ENCODE results near the gene NR4A3.
"Not testable (repeated sequence)": the region's sequence is repeated elsewhere in the genome, so short reads cannot be mapped to it uniquely, and the experiment has no call there.

The NR4A3 gene

GRCh38 chr9:99821396-99822108 lies at the start of gene NR4A3:
NR4A3 (plus strand) TSS chr9:99821885; CDS start chr9:99828043, 6,158 bp downstream.
- DNase-seq (ENCODE audit: low read depth, low spot score) = peak; percentile 71

- no peak for DNase-seq (ENCODE audit: low read depth, low spot score)
Observed at GRCh38 chr9:99773468-99774138, 48.1 kb upstream of the NR4A3 start.

- no peak for DNase-seq (ENCODE audit: low read depth, low spot score)
Observed at GRCh38 chr9:99778308-99778707, 43.4 kb upstream of the NR4A3 start.

GRCh38 chr9:99778836-99779235 lies 42.8 kb upstream of the NR4A3 start:
- DNase-seq (ENCODE audit: low read depth, low spot score) = no peak

- no peak for DNase-seq (ENCODE audit: low read depth, low spot score)
Observed at GRCh38 chr9:99779277-99779676, 42.4 kb upstream of the NR4A3 start.

GRCh38 chr9:99782349-99782748 lies 39.3 kb upstream of the NR4A3 start:
- DNase-seq (ENCODE audit: low read depth, low spot score) = not testable (repeated sequence)

- no peak for DNase-seq (ENCODE audit: low read depth, low spot score)
Observed at GRCh38 chr9:99782962-99783718, 38.5 kb upstream of the NR4A3 start.

GRCh38 chr9:99783799-99784198 lies 37.9 kb upstream of the NR4A3 start:
- DNase-seq (ENCODE audit: low read depth, low spot score) = no peak

GRCh38 chr9:99785010-99785590 lies 36.6 kb upstream of the NR4A3 start:
- DNase-seq (ENCODE audit: low read depth, low spot score) = no peak

GRCh38 chr9:99787556-99787955 lies 34.1 kb upstream of the NR4A3 start:
- DNase-seq (ENCODE audit: low read depth, low spot score) = no peak

GRCh38 chr9:99793528-99793927 lies 28.2 kb upstream of the NR4A3 start:
- no peak for DNase-seq (ENCODE audit: low read depth, low spot score)

- no peak for DNase-seq (ENCODE audit: low read depth, low spot score)
Observed at GRCh38 chr9:99796231-99796630, 25.5 kb upstream of the NR4A3 start.

GRCh38 chr9:99801775-99802174 lies 19.9 kb upstream of the NR4A3 start:
- DNase-seq (ENCODE audit: low read depth, low spot score) = no peak

GRCh38 chr9:99803694-99804093 lies 18.0 kb upstream of the NR4A3 start:
- DNase-seq (ENCODE audit: low read depth, low spot score) = no peak

- peak; percentile 54 for DNase-seq (ENCODE audit: low read depth, low spot score)
Observed at GRCh38 chr9:99807276-99807852, 14.3 kb upstream of the NR4A3 start.

GRCh38 chr9:99807956-99808355 lies 13.7 kb upstream of the NR4A3 start:
- DNase-seq (ENCODE audit: low read depth, low spot score) = no peak

- no peak for DNase-seq (ENCODE audit: low read depth, low spot score)
Observed at GRCh38 chr9:99808454-99808853, 13.2 kb upstream of the NR4A3 start.

GRCh38 chr9:99809586-99810319 lies 11.9 kb upstream of the NR4A3 start:
- DNase-seq (ENCODE audit: low read depth, low spot score) = no peak

- no peak for DNase-seq (ENCODE audit: low read depth, low spot score)
Observed at GRCh38 chr9:99811172-99811571, 10.5 kb upstream of the NR4A3 start.

- no peak for DNase-seq (ENCODE audit: low read depth, low spot score)
Observed at GRCh38 chr9:99811598-99812383, 9.9 kb upstream of the NR4A3 start.

All from activated CD4-positive, CD25-positive, alpha-beta regulatory T cell treated with anti-CD3 and anti-CD28 coated beads, Interleukin-2, amount 50 U/mL, for 16 hours (primary cell).